GM12878 (cell line): ENCODE measurements around the gene SLC24A3. TPM values are rescaled to one million over a fixed set of nuclear protein-coding genes. Genes with fewer than 3 reads are reported as not detected.

Source experiments
- ATAC-seq: fragments of 200-7000 bp; cut with Tn5 transposase; 3 replicates; pipeline ENCODE4 v1.9.1; 2020; ENCODE audit warnings: mild to moderate bottlenecking, moderate library complexity
- BruUV-seq: library from RNA; stranded (reverse); fragments of 400-500 nt; replicated peaks from 2 replicates; lab custom pipeline; 2021; lab: Mats Ljungman, UMichigan
- CTCF ChIA-PET: fragments of 300-600 bp; sonication (Branson Sonifier 250); formaldehyde crosslinking; extraction: SDS; loops from one replicate; lab custom pipeline; 2021; ENCODE audit warnings: inconsistent platforms; lab: Yijun Ruan, JAX
- POLR2A ChIA-PET: fragments of 350-600 bp; formaldehyde crosslinking; extraction: SDS; loops from one replicate; lab custom pipeline; 2021; ENCODE audit warnings: inconsistent platforms; lab: Charles Lee
- RAD21 ChIA-PET: fragments of 300-600 bp; sonication (Branson Sonifier 250); formaldehyde crosslinking; loops from one replicate; lab custom pipeline; 2023; ENCODE audit warnings: antibody characterized with exemption; ENCODE audit not compliant: unreplicated experiment; lab: Charles Lee
- SMC1A ChIA-PET: fragments of 300-600 bp; sonication (Branson Sonifier 250); formaldehyde crosslinking; loops from one replicate; lab custom pipeline; 2023; ENCODE audit not compliant: unreplicated experiment, uncharacterized antibody; lab: Charles Lee
- DNase-seq: peaks from one replicate; pipeline ENCODE4 v3.0.0-alpha.2; 2011; ENCODE audit warnings: low read depth, low spot score
- FAIRE-seq: peaks from 3 replicates; lab custom pipeline; 2011; peaks lifted over from hg19 to GRCh38; lab: Jason Lieb, UNC
- H2AFZ ChIP-seq: 2 replicates; pipeline ENCODE4 v1.6.0; 2011; ENCODE audit warnings: low read depth, low read length, control low read depth; ENCODE audit not compliant: control insufficient read depth
- H3K27ac ChIP-seq: 2 replicates; pipeline ENCODE4 v1.5.1; 2011; ENCODE audit warnings: control low read depth; ENCODE audit not compliant: control insufficient read depth, insufficient read depth
- H3K27me3 ChIP-seq, 2 experiments: replicated peaks in 1 of 2; 2 replicates each; pipeline versions ENCODE4 v1.6.0 to v1.6.1; 2011; ENCODE audit warnings: low read length in 1 of 2; ENCODE audit not compliant: control insufficient read depth in 2 of 2, insufficient read depth in 2 of 2
- H3K36me3 ChIP-seq, 2 experiments: 2 replicates each; pipeline ENCODE4 v1.5.1; 2011; ENCODE audit warnings: low read length in 1 of 2; ENCODE audit not compliant: control insufficient read depth in 2 of 2, insufficient read depth in 2 of 2
- H3K4me1 ChIP-seq: 2 replicates; pipeline ENCODE4 v1.6.1; 2011; ENCODE audit warnings: mild to moderate bottlenecking, low read length, moderate library complexity, mixed read lengths; ENCODE audit not compliant: control insufficient read depth, insufficient read depth
- H3K4me2 ChIP-seq: 2 replicates; pipeline ENCODE4 v1.6.0; 2011; ENCODE audit warnings: control low read depth; ENCODE audit not compliant: control insufficient read depth, insufficient read depth
- H3K4me3 ChIP-seq: fragments of 200-600 bp; sonication (generic); 2 replicates; pipeline ENCODE4 v1.5.1; 2016
- H3K79me2 ChIP-seq: 2 replicates; pipeline ENCODE4 v1.6.0; 2011; ENCODE audit warnings: low read length; ENCODE audit not compliant: control insufficient read depth, insufficient read depth
- H3K9ac ChIP-seq: 2 replicates; pipeline ENCODE4 v1.8.0; 2011; ENCODE audit warnings: low read length, control low read depth, mixed read lengths; ENCODE audit not compliant: control insufficient read depth, insufficient read depth
- H3K9me3 ChIP-seq: replicated peaks from 3 replicates; pipeline ENCODE4 v1.5.1; 2011; ENCODE audit warnings: mild to moderate bottlenecking, low read length; ENCODE audit not compliant: control insufficient read depth, insufficient read depth
- H4K20me1 ChIP-seq: 2 replicates; pipeline ENCODE4 v1.6.0; 2011; ENCODE audit not compliant: control insufficient read depth, insufficient read depth
- ATF2 ChIP-seq: IDR thresholded peaks from 2 replicates; pipeline ENCODE4 v1.6.1; 2012; ENCODE audit warnings: low read length, inconsistent platforms
- BMI1 ChIP-seq: fragments of 450-650 bp; IDR thresholded peaks from 2 replicates; pipeline ENCODE4 v1.6.1; 2016; ENCODE audit warnings: mild to moderate bottlenecking, moderate library complexity, borderline replicate concordance
- CBFB ChIP-seq: IDR thresholded peaks from 2 replicates; pipeline ENCODE4 v1.6.1; 2016; ENCODE audit warnings: antibody characterized with exemption, low read depth
- CREB1 ChIP-seq: IDR thresholded peaks from 2 replicates; pipeline ENCODE4 v1.6.1; 2012; ENCODE audit warnings: low read depth, mild to moderate bottlenecking, inconsistent platforms
- EGR1 ChIP-seq, 2 experiments: IDR thresholded peaks; 1 replicate in 1 of 2; 2 replicates in 1 of 2; pipeline ENCODE4 v1.6.1; 2011 to 2012; ENCODE audit warnings: low read depth in 2 of 2, low read length in 2 of 2, borderline replicate concordance in 1 of 2, mild to moderate bottlenecking in 1 of 2, moderate library complexity in 1 of 2
- HDGF ChIP-seq: fragments of 450-650 bp; IDR thresholded peaks from 2 replicates; pipeline ENCODE4 v1.6.1; 2016; ENCODE audit warnings: antibody characterized with exemption
- PKNOX1 ChIP-seq: fragments of 450-650 bp; IDR thresholded peaks from 2 replicates; pipeline ENCODE4 v1.6.1; 2016; ENCODE audit warnings: mild to moderate bottlenecking
- POLR2AphosphoS2 ChIP-seq: IDR thresholded peaks from 2 replicates; pipeline ENCODE4 v1.6.1; 2011; ENCODE audit warnings: low read depth, mild to moderate bottlenecking, low read length, improper control_type of control experiment, moderate library complexity
- REST ChIP-seq: IDR thresholded peaks from 2 replicates; pipeline ENCODE4 v1.6.1; 2012; ENCODE audit warnings: mild to moderate bottlenecking, low read depth, low read length
- SMC3 ChIP-seq: IDR thresholded peaks from 2 replicates; pipeline ENCODE4 v1.6.1; 2011; ENCODE audit warnings: low read length, improper control_type of control experiment, borderline replicate concordance
- SRF ChIP-seq, 2 experiments: IDR thresholded peaks; 2 replicates each; pipeline ENCODE4 v1.6.1; 2011; ENCODE audit warnings: low read depth in 2 of 2, low read length in 2 of 2, mild to moderate bottlenecking in 1 of 2, moderate library complexity in 1 of 2
- SUPT20H ChIP-seq: IDR thresholded peaks from 2 replicates; pipeline ENCODE4 v1.6.1; 2011; ENCODE audit warnings: low read depth, mild to moderate bottlenecking, low read length, moderate library complexity, borderline replicate concordance; ENCODE audit not compliant: control insufficient read depth
- TBL1XR1 ChIP-seq: IDR thresholded peaks from 2 replicates; pipeline ENCODE4 v1.6.1; 2012; ENCODE audit warnings: low read depth, low read length, improper control_type of control experiment
- TCF12 ChIP-seq: IDR thresholded peaks from 2 replicates; pipeline ENCODE4 v1.6.1; 2011; ENCODE audit warnings: low read depth, mild to moderate bottlenecking, low read length
- TCF3 ChIP-seq: IDR thresholded peaks from 2 replicates; pipeline ENCODE4 v1.6.1; 2012; ENCODE audit warnings: low read depth, mild to moderate bottlenecking, low read length, borderline replicate concordance; ENCODE audit not compliant: insufficient read depth
- WGBS: methylation state at CpG from one replicate; pipeline ENCODE4 v1.1.6; 2016; ENCODE audit warnings: low lambda C conversion rate; ENCODE audit not compliant: insufficient replicate concordance, insufficient coverage; ENCODE audit errors: missing lambda C conversion rate; 5-methylcytosine and 5-hydroxymethylcytosine counted together
- in situ Hi-C: fragments of 300-500 bp; cut with MboI; formaldehyde crosslinking; loops from 9 replicates; pipeline ENCODE4 v1.14.3; 2018; ENCODE audit warnings: mixed read lengths
- intact Hi-C: fragments of 100-400 bp; cut with micrococcal nuclease; formaldehyde crosslinking; loops from one replicate; pipeline ENCODE4 v1.14.2; 2022; ENCODE audit not compliant: unreplicated experiment
- polyA plus RNA-seq, 11 experiments: library from polyadenylated mRNA; depleted of rRNA in 4 of 11; unstranded in 6 of 11; stranded (reverse) in 5 of 11; fragments of >200 nt; fragmentation: Nextera tagmentation in 4 of 11; fragmentation: Illumina TruSeq in 1 of 11; extraction: Ambion mirVana in 4 of 11; extraction: Trizol in 1 of 11; gene quantifications; 1 replicate in 1 of 11; 2 replicates in 10 of 11; pipeline versions ENCODE4 v1.2.1 to v1.2.3, GENCODE V29; 2011 to 2016; ENCODE audit warnings: inconsistent platforms in 2 of 11, missing spikeins in 2 of 11, low read depth in 1 of 11
- total RNA-seq, 4 experiments: library from RNA; depleted of rRNA in 3 of 4; stranded (reverse); fragments of >200 nt in 3 of 4; fragmentation: Illumina TruSeq in 1 of 4; extraction: Trizol in 1 of 4; gene quantifications; 2 replicates each; pipeline versions ENCODE4 v1.2.1 to v1.2.3, GENCODE V29; 2013 to 2021

Gene SLC24A3
- total and polyA plus RNA-seq, 10 of the 15 experiments (the other 5 are each of a cell fraction or from before 2014, with no cell fraction given): 0.04 TPM; not detected in 9

- no peak for ATAC-seq
- no peak overlapping the region for H3K4me2 ChIP-seq
- ChIA-PET CTCF (no interaction called here), POLR2A (no interaction called here), RAD21 (no interaction called here), SMC1A (interaction anchor here (0.6 to 1.4 kb wide), 2 partner anchors 24 to 58 kb away, joined by 3 read pairs; no protein-coding TSS in a partner anchor)
- H4K20me1 ChIP-seq: no peaks in the 10 kb centered on the region
- no peak overlapping the region for H3K4me3 ChIP-seq
- in situ Hi-C loops (no loop called here), intact Hi-C loops (no loop called here)
- H3K9me3 ChIP-seq: no peaks in the 10 kb centered on the region; the same call in 2 of the 3 replicates
- H3K9ac ChIP-seq: no peak overlapping the region
- no peaks in the 10 kb centered on the region; a peak in 1 of 4 replicates for H3K27me3 ChIP-seq
- FAIRE-seq: no peak
- no peaks in the 10 kb centered on the region for H3K79me2 ChIP-seq
- no peak for TF ChIP-seq CREB1
- TF ChIP-seq EGR1 (IDR thresholded peaks at IDR 0.05; ENCODE audit: borderline replicate concordance in 1 of 2, low read depth in 2 of 2, low read length in 2 of 2): no peak
- no peak for TF ChIP-seq SMC3
- TF ChIP-seq HDGF: no peak
- TF ChIP-seq TCF3: no peak
- no peak for TF ChIP-seq REST
- TF ChIP-seq SRF (IDR thresholded peaks at IDR 0.05; ENCODE audit: low read depth in 2 of 2, low read length in 2 of 2): no peak
- TF ChIP-seq CBFB: no peak
- TF ChIP-seq BMI1: no peak
- TF ChIP-seq PKNOX1: no peak
- TF ChIP-seq TBL1XR1: no peak
- no peak for TF ChIP-seq POLR2AphosphoS2
- no peak for TF ChIP-seq SUPT20H
- no peak for TF ChIP-seq TCF12
- TF ChIP-seq ATF2: no peak
- no peaks in the 10 kb centered on the region for H3K4me1 ChIP-seq
- no peak overlapping the region for H2AFZ ChIP-seq
- no peak for DNase-seq
- WGBS: 32% methylated on average over 5 of the region's 5 CpGs
- H3K27ac ChIP-seq: no peak overlapping the region
- H3K36me3 ChIP-seq: no peaks in the 10 kb centered on the region
- BruUV-seq: no TSS peak
Measured at GRCh38 chr20:19528286-19529030, 316.0 kb downstream of the SLC24A3 start.
